DND-41 (cell line): ENCODE results near the gene HADH.

Experiments used
- ATAC-seq: fragments of 200-7000 bp; cut with Tn5 transposase; 3 replicates; pipeline ENCODE4 v1.9.1; 2021; ENCODE audit warnings: low read depth; ENCODE audit not compliant: insufficient read depth
- DNase-seq: peaks from one replicate; pipeline ENCODE4 v3.0.0-alpha.2; 2020
- H2AFZ ChIP-seq: 2 replicates; pipeline ENCODE4 v1.6.0; 2012; ENCODE audit warnings: low read depth, low read length
- H3K27ac ChIP-seq: 2 replicates; pipeline ENCODE4 v1.5.1; 2012; ENCODE audit warnings: low read length, inconsistent platforms
- H3K27me3 ChIP-seq: fragments of 200-600 bp; sonication (generic); 2 replicates; pipeline ENCODE4 v1.6.0; 2012; ENCODE audit warnings: low read length, mild to moderate bottlenecking, inconsistent platforms; ENCODE audit not compliant: insufficient read depth, poor library complexity
- H3K36me3 ChIP-seq: 2 replicates; pipeline ENCODE4 v1.5.1; 2012; ENCODE audit warnings: low read length, inconsistent platforms; ENCODE audit not compliant: insufficient read depth
- H3K4me1 ChIP-seq: 2 replicates; pipeline ENCODE4 v1.5.1; 2012; ENCODE audit warnings: mild to moderate bottlenecking, low read length; ENCODE audit not compliant: insufficient read depth
- H3K4me2 ChIP-seq: 2 replicates; pipeline ENCODE4 v1.6.0; 2012; ENCODE audit warnings: mild to moderate bottlenecking, moderate library complexity, low read length, inconsistent platforms; ENCODE audit not compliant: insufficient read depth
- H3K4me3 ChIP-seq, 2 experiments: fragments of 200-600 bp in 1 of 2; shearing (Covaris generic) in 1 of 2; 2 replicates each; pipeline ENCODE4 v1.5.1; 2012 to 2016; ENCODE audit warnings: inconsistent platforms in 2 of 2, low read length in 2 of 2, mild to moderate bottlenecking in 2 of 2, low read depth in 1 of 2, moderate library complexity in 1 of 2
- H3K79me2 ChIP-seq: 2 replicates; pipeline ENCODE4 v1.6.0; 2012; ENCODE audit warnings: low read length, inconsistent platforms; ENCODE audit not compliant: insufficient read depth
- H3K9ac ChIP-seq: 2 replicates; pipeline ENCODE4 v1.6.0; 2012; ENCODE audit warnings: low read depth, mild to moderate bottlenecking, inconsistent platforms, low read length, moderate library complexity
- H3K9me3 ChIP-seq: 2 replicates; pipeline ENCODE4 v1.5.1; 2012; ENCODE audit warnings: low read length, moderate library complexity, mild to moderate bottlenecking, inconsistent platforms; ENCODE audit not compliant: insufficient read depth, severe bottlenecking
- H4K20me1 ChIP-seq: 2 replicates; pipeline ENCODE4 v1.6.0; 2012; ENCODE audit warnings: low read length; ENCODE audit not compliant: insufficient read depth
- EZH2 ChIP-seq: IDR thresholded peaks from 3 replicates; pipeline ENCODE4 v1.6.1; 2012; ENCODE audit warnings: borderline replicate concordance, low read depth, mild to moderate bottlenecking, moderate library complexity, low read length, inconsistent platforms; ENCODE audit not compliant: severe bottlenecking
- TF ChIP-seq, protein P1 (sequence below): IDR thresholded peaks from 2 replicates; pipeline ENCODE4 v1.5.1; 2012; ENCODE audit warnings: borderline replicate concordance, low read length, moderate library complexity, mild to moderate bottlenecking; ENCODE audit not compliant: poor library complexity, severe bottlenecking; ENCODE audit errors: extremely low read depth

HADH gene

DNA sequence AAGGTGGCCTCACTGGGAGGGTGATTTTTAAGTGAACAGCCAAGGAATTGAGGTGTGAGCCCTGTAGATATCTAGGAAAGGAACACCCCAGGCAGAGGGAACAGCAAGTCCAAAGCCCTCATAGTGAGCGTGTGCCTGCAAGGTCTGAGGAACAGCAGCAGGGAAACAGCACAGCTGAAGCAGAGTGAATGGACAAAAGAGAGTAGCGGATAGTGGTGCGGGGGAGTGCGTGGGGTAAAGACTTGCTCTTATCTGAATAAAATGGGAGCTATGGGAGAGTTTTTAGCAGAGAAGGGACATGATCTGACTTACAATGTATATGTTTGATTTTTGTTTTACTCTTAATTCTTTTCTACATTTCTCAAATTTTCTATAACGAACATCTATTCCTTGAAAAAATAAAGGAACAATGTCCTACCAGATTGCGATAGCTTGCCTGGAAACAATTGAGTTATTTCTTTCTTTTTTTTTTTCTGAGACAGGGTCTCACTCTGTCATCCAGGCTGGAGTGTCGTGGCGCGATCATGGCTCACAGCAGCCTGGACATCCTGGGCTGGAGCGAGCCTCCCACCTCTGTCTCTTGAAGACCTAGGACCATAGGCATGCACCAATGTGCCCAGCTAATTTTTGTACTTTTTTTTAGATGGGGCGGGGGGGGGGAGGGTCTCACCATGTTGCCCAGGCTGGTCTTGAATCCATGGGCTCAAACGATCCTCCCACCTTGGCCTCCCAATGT is 19.5 kb upstream of the HADH start:
- Histone ChIP-seq H3K27ac (no peak overlapping the region), H3K79me2 (no peaks in the 10 kb centered on the region), H2AFZ (no peak overlapping the region), H3K4me3 (no peak overlapping the region), H3K9me3 (no peaks in the 10 kb centered on the region), H3K4me1 (no peaks in the 10 kb centered on the region), H3K27me3 (no peaks in the 10 kb centered on the region), H3K4me2 (no peak overlapping the region), H3K9ac (no peak overlapping the region), H4K20me1 (no peaks in the 10 kb centered on the region), H3K36me3 (no peaks in the 10 kb centered on the region)
- no peak for TF ChIP-seq EZH2
- TF ChIP-seq, protein P1, sequence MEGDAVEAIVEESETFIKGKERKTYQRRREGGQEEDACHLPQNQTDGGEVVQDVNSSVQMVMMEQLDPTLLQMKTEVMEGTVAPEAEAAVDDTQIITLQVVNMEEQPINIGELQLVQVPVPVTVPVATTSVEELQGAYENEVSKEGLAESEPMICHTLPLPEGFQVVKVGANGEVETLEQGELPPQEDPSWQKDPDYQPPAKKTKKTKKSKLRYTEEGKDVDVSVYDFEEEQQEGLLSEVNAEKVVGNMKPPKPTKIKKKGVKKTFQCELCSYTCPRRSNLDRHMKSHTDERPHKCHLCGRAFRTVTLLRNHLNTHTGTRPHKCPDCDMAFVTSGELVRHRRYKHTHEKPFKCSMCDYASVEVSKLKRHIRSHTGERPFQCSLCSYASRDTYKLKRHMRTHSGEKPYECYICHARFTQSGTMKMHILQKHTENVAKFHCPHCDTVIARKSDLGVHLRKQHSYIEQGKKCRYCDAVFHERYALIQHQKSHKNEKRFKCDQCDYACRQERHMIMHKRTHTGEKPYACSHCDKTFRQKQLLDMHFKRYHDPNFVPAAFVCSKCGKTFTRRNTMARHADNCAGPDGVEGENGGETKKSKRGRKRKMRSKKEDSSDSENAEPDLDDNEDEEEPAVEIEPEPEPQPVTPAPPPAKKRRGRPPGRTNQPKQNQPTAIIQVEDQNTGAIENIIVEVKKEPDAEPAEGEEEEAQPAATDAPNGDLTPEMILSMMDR, result no peak
- DNase-seq (no peak), ATAC-seq (no peak)

- no peaks in the 10 kb centered on the region for H3K4me1 ChIP-seq
- no peak for DNase-seq
- H3K27ac ChIP-seq, result no peak overlapping the region
- no peak for TF ChIP-seq EZH2
- TF ChIP-seq, protein P1, result no peak
- no peak overlapping the region for H3K4me2 ChIP-seq
- no peak overlapping the region for H3K9ac ChIP-seq
- H4K20me1 ChIP-seq, result no peaks in the 10 kb centered on the region
- no peak overlapping the region for H3K4me3 ChIP-seq
- no peak for ATAC-seq
- H3K9me3 ChIP-seq, result no peaks in the 10 kb centered on the region
- no peaks in the 10 kb centered on the region for H3K79me2 ChIP-seq
- H3K27me3 ChIP-seq, result no peaks in the 10 kb centered on the region
- no peak overlapping the region for H2AFZ ChIP-seq
- H3K36me3 ChIP-seq, result no peaks in the 10 kb centered on the region
Observed at GRCh38 chr4:107972605-107973004, 17.1 kb upstream of the HADH start.

- no peak for TF ChIP-seq EZH2
- TF ChIP-seq, protein P1, result no peak
- Histone ChIP-seq H3K27me3 (no peaks in the 10 kb centered on the region), H2AFZ (no peak overlapping the region), H3K4me2 (no peak overlapping the region), H3K9ac (no peak overlapping the region), H3K36me3 (no peaks in the 10 kb centered on the region), H3K4me3 (no peak overlapping the region), H3K27ac (no peak overlapping the region), H4K20me1 (no peaks in the 10 kb centered on the region), H3K9me3 (no peaks in the 10 kb centered on the region), H3K4me1 (no peaks in the 10 kb centered on the region), H3K79me2 (no peaks in the 10 kb centered on the region)
- no peak for DNase-seq
- peak; percentile 29; the same call in 1 of the 3 replicates for ATAC-seq
Observed at GRCh38 chr4:107974523-107974922, 15.2 kb upstream of the HADH start.
